ENCODE results near the gene ITGB2. TPM values are rescaled to one million over a fixed set of nuclear protein-coding genes. Genes with fewer than 3 reads are reported as not detected.
A peak's percentile ranks its signal among the peaks of the same experiment; 100 is the strongest.

Gene ITGB2
- total RNA-seq, 2 donors from 2014 or later = 13.1 to 27.1 TPM

DNA sequence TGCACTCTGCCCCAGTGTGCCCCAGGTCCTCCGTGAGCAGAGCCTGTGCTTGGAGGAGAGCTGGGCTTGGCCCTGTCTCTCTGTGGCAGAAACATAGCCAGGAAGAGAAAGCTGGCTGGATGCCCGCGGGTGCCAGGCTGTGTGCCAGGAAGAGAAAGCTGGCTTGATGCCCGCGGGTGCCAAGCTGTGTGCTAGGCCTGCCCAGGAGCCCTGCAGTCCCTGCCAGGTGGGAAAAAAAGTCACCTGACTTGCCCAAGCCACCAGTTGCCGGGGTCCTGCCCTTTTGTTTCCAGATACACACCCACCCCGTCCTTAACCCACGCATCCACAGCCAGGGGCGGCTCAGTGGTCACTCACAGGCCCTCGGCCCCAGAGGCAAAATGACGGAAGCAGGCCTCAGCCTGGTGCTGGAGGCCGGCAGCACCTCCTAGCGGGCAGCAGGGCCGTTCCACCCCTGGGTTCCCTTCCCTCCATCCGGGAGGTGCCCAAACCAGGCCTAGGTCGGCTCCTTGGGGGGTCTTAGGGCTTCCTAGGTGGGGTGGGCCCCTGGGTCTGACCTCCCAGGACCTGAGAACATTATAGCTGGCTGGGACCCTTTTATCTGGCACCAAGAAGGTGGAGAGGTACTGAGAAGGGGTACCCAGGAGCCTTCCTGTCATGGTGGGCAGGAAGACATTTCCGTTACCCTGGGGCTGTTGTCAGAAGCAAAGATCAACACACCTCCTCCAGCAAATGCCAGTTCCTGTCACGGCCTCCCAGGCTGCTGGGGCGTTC, 9.1 kb downstream of the ITGB2 start:
- H3K9ac ChIP-seq (ENCODE audit: low read depth in 2 of 2, low read length in 2 of 2) = peak overlapping the region in 1 of 2 donors; percentile 53
- intact Hi-C loops (cut with DNase I) = loop anchor here (10.0 kb wide), 1 partner anchor 107 kb away; the partner anchor contains the start of gene UBE2G2
- H3K36me3 ChIP-seq = no peaks in the 10 kb centered on the region
- peak; percentile 88 for DNase-seq
- peaks cover 19% of the 10 kb centered on the region for H3K4me1 ChIP-seq
- no peak overlapping the region for H3K4me3 ChIP-seq
- H3K9me3 ChIP-seq = no peaks in the 10 kb centered on the region
- TF ChIP-seq, protein P1, sequence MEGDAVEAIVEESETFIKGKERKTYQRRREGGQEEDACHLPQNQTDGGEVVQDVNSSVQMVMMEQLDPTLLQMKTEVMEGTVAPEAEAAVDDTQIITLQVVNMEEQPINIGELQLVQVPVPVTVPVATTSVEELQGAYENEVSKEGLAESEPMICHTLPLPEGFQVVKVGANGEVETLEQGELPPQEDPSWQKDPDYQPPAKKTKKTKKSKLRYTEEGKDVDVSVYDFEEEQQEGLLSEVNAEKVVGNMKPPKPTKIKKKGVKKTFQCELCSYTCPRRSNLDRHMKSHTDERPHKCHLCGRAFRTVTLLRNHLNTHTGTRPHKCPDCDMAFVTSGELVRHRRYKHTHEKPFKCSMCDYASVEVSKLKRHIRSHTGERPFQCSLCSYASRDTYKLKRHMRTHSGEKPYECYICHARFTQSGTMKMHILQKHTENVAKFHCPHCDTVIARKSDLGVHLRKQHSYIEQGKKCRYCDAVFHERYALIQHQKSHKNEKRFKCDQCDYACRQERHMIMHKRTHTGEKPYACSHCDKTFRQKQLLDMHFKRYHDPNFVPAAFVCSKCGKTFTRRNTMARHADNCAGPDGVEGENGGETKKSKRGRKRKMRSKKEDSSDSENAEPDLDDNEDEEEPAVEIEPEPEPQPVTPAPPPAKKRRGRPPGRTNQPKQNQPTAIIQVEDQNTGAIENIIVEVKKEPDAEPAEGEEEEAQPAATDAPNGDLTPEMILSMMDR (IDR thresholded peaks at IDR 0.05) = peak; percentile 56
- H3K27me3 ChIP-seq = no peaks in the 10 kb centered on the region
- peak overlapping the region; percentile 42 for H3K27ac ChIP-seq

DNA sequence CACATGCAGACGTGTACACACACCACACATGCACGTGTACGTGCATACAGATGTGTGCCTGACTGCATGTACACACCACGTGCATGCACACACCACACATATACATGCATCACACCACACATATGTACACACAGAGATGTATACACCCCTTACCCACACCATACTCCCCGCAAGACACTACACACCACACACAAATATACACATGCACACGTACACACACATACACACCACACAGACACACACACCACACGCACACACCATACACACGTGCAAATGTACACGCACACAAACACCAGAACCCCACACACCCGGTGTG, 9.7 kb downstream of the ITGB2 start:
- Histone ChIP-seq H3K27ac (peak overlapping the region; percentile 42), H3K4me1 (peaks cover 19% of the 10 kb centered on the region), H3K9ac (ENCODE audit: low read depth in 2 of 2, low read length in 2 of 2) (peak overlapping the region in 1 of 2 donors; percentile 53), H3K4me3 (no peak overlapping the region), H3K36me3 (no peaks in the 10 kb centered on the region), H3K9me3 (no peaks in the 10 kb centered on the region), H3K27me3 (no peaks in the 10 kb centered on the region)
- no peak for DNase-seq
- TF ChIP-seq, protein P1 (IDR thresholded peaks at IDR 0.05) = no peak
- intact Hi-C loops (cut with DNase I) = loop anchor here (10.0 kb wide), 1 partner anchor 106 kb away; the partner anchor contains the start of gene UBE2G2

DNA sequence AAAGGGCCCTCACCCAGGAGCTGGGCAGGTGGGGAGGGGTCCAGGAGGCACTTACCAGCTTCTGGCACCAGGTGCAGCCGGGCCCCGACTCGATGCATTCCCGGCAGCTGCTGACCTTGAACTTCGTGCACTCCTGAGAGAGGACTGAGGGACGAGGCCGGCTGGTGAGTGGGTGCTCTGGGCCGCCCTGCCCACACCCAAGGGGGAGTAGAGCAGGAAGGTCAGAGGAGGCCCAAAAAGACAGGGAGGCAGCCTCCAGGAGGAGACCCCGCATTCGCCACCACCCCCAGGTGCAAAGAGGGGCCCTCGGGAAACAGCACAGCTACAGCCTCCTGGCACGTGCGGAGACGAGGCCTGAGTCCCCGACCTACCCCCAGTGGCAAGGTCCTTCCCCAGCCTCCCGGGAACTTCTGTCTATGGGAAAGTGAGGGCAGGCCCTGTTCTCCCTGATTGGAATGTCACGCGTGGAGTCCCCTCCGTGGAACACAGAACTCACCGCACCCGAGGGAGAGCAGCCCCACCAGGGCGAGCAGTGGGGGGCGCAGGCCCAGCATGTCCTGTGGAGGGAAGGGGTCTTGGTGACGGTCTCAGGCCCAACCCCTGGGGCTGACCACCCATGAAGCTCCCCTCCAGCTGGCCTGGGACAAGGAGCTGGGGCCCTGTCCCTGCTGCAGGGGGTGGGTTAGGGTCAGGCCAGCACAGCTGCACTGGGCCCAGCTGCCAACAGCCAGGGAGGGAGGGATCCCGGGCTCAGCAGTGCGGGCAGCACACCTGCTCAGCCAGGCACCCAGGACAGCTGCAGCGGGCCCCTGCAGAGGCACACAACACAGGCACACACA, 10.3 kb downstream of the ITGB2 start:
- intact Hi-C loops (cut with DNase I) = loop anchor here (10.0 kb wide), 1 partner anchor 106 kb away; the partner anchor contains the start of gene UBE2G2
- Histone ChIP-seq H3K36me3 (no peaks in the 10 kb centered on the region), H3K9me3 (no peaks in the 10 kb centered on the region), H3K27ac (no peak overlapping the region), H3K27me3 (no peaks in the 10 kb centered on the region), H3K4me3 (no peak overlapping the region), H3K9ac (ENCODE audit: low read depth in 2 of 2, low read length in 2 of 2) (no peak overlapping the region), H3K4me1 (peaks cover 19% of the 10 kb centered on the region)
- TF ChIP-seq, protein P1 (IDR thresholded peaks at IDR 0.05) = no peak
- no peak for DNase-seq

DNA sequence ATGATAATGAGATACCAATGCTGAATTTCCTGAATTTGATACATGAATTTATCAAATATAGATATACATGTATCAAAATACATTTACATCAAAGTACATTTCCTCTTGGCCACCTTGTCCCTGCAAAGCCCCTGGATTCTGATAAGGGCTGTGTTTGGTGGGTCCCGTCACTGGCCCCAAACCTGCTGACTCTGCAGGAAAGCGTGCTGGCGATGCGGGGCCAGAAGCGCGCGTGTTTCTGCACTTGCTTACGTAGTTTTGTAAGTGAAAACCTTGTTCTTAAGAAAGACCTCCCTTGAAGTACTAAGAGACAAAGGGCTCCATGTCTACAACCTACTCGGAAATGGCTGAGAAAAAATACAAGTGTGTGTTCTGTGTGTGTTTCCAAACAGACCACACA, 11.0 kb downstream of the ITGB2 start:
- Histone ChIP-seq H3K4me3 (no peak overlapping the region), H3K4me1 (peaks cover 19% of the 10 kb centered on the region), H3K36me3 (no peaks in the 10 kb centered on the region), H3K9me3 (no peaks in the 10 kb centered on the region), H3K9ac (ENCODE audit: low read depth in 2 of 2, low read length in 2 of 2) (no peak overlapping the region), H3K27ac (no peak overlapping the region), H3K27me3 (no peaks in the 10 kb centered on the region)
- intact Hi-C loops (cut with DNase I) = loop anchor here (10.0 kb wide), 1 partner anchor 105 kb away; the partner anchor contains the start of gene UBE2G2
- no peak for DNase-seq
- TF ChIP-seq, protein P1 (IDR thresholded peaks at IDR 0.05) = no peak

DNA sequence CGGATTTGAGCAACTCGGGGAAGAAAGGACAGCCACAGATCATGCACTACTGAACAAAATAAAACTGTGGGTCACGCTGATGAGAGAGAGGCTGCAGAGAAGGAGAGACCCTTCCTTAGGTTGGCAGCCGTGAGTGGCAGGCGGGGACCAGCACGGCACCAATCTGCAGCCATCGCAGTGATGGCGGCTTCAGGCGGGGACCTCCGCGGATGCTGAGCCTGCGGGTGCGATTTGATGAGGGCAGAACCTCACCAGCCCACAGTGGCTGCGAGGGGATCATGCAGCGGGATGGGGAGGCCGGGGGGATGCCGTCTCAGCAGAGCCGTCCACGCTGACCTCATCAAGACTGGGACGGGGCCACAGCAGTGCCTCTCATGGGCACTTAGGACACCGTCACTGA, 11.8 kb downstream of the ITGB2 start:
- intact Hi-C loops (cut with DNase I) = no loop called here
- H3K36me3 ChIP-seq = no peaks in the 10 kb centered on the region
- peaks cover 19% of the 10 kb centered on the region for H3K4me1 ChIP-seq
- no peak overlapping the region for H3K9ac ChIP-seq (ENCODE audit: low read depth in 2 of 2, low read length in 2 of 2)
- no peaks in the 10 kb centered on the region for H3K27me3 ChIP-seq
- no peak for DNase-seq
- TF ChIP-seq, protein P1 (IDR thresholded peaks at IDR 0.05) = no peak
- H3K4me3 ChIP-seq = no peak overlapping the region
- no peak overlapping the region for H3K27ac ChIP-seq
- H3K9me3 ChIP-seq = no peaks in the 10 kb centered on the region
